K562 (cell line): ENCODE measurements around the gene ERF.

Experiments used
- CREB1 ChIP-seq, 2 experiments: sonication (generic) in 1 of 2; formaldehyde crosslinking in 1 of 2; IDR thresholded peaks; 2 replicates each; pipeline versions ENCODE4 v1.6.1 to v1.8.0; 2012 to 2022; ENCODE audit warnings: inconsistent platforms in 1 of 2, mild to moderate bottlenecking in 1 of 2, missing genetic modification reagents in 1 of 2, moderate library complexity in 1 of 2
- FOXK1 ChIP-seq: sonication (generic); formaldehyde crosslinking; IDR thresholded peaks from 2 replicates; pipeline ENCODE4 v1.8.0; 2022; ENCODE audit warnings: missing genetic modification reagents, mild to moderate bottlenecking, borderline replicate concordance
- HMG20A ChIP-seq: fragments of 450-650 bp; formaldehyde crosslinking; conservative IDR thresholded peaks from 2 replicates; pipeline ENCODE4 v1.4.0; 2020; ENCODE audit warnings: mild to moderate bottlenecking, mixed read lengths
- MEF2A ChIP-seq: IDR thresholded peaks from 2 replicates; pipeline ENCODE4 v1.6.1; 2011; ENCODE audit warnings: low read depth, mild to moderate bottlenecking, low read length, moderate library complexity; ENCODE audit not compliant: control insufficient read depth
- NFRKB ChIP-seq: fragments of 450-650 bp; IDR thresholded peaks from 2 replicates; pipeline ENCODE4 v1.6.1; 2016; ENCODE audit warnings: low read depth
- RCOR1 ChIP-seq, 2 experiments: IDR thresholded peaks; 2 replicates each; pipeline ENCODE4 v1.6.1; 2012; ENCODE audit warnings: low read depth in 2 of 2, low read length in 2 of 2, borderline replicate concordance in 1 of 2, improper control_type of control experiment in 1 of 2
- TAF1 ChIP-seq: IDR thresholded peaks from 2 replicates; pipeline ENCODE4 v1.6.1; 2011; ENCODE audit warnings: mild to moderate bottlenecking, low read length, moderate library complexity; ENCODE audit not compliant: insufficient read depth, control insufficient read depth, severe bottlenecking; ENCODE audit errors: extremely low read depth
- TEAD1 ChIP-seq, 2 experiments: fragments of 450-650 bp in 1 of 2; sonication (generic) in 1 of 2; formaldehyde crosslinking; IDR thresholded peaks; 2 replicates each; pipeline versions ENCODE4 v1.4.0 to v1.8.0; 2020 to 2022; ENCODE audit warnings: mild to moderate bottlenecking in 2 of 2, missing genetic modification reagents in 1 of 2
- ZKSCAN1 ChIP-seq: fragments of 150-350 bp; IDR thresholded peaks from 2 replicates; pipeline ENCODE4 v1.6.1; 2016; ENCODE audit warnings: low read depth, low read length
- TF ChIP-seq, protein P1 (sequence below), 3 experiments: IDR thresholded peaks in 2 of 3; conservative IDR thresholded peaks in 1 of 3; 2 replicates each; pipeline ENCODE4 v1.5.1; 2011 to 2012; ENCODE audit warnings: low read length in 3 of 3, mild to moderate bottlenecking in 3 of 3, control low read depth in 2 of 3, improper control_type of control experiment in 1 of 3, inconsistent platforms in 1 of 3, low read depth in 1 of 3, mixed read lengths in 1 of 3, moderate library complexity in 1 of 3; ENCODE audit not compliant: insufficient read depth in 2 of 3

DNA sequence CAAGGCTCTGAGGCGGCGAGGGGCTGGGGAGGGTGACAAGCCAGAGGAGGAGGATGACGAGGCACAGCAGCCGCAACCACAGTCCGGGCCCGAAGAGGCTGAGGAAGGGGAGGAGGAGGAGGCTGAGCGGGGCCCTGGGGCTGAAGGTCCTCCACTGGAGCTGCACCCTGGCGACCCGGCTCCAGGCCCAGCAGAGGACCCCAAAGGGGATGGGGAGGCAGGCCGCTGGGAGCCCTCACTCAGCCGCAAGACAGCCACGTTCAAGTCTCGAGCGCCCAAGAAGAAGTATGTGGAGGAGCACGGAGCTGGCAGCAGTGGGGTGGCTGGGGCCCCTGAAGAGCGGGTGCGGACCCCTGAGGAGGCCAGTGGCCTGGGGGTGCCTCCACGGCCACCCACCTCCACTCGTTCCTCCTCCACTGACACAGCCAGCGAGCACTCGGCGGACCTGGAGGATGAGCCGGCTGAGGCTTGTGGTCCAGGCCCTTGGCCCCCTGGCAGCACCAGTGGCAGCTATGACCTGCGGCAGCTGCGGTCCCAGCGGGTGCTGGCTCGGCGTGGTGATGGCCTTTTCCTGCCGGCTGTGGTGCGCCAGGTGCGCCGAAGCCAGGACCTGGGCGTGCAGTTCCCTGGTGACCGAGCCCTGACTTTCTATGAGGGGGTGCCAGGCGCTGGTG, 17.1 kb upstream of the ERF start:
- TF ChIP-seq TAF1 (no peak), FOXK1 (CRISPR knock-in tag) (no peak), NFRKB (no peak), MEF2A (no peak), TEAD1 (CRISPR knock-in tag; IDR thresholded peaks at IDR 0.05) (no peak), RCOR1 (IDR thresholded peaks at IDR 0.05; ENCODE audit: borderline replicate concordance in 1 of 2, low read depth in 2 of 2, low read length in 2 of 2) (no peak), HMG20A (CRISPR knock-in tag) (no peak), CREB1 (IDR thresholded peaks at IDR 0.05) (no peak), CREB1 (CRISPR knock-in tag; IDR thresholded peaks at IDR 0.05) (no peak), ZKSCAN1 (no peak)
- TF ChIP-seq, protein P1, sequence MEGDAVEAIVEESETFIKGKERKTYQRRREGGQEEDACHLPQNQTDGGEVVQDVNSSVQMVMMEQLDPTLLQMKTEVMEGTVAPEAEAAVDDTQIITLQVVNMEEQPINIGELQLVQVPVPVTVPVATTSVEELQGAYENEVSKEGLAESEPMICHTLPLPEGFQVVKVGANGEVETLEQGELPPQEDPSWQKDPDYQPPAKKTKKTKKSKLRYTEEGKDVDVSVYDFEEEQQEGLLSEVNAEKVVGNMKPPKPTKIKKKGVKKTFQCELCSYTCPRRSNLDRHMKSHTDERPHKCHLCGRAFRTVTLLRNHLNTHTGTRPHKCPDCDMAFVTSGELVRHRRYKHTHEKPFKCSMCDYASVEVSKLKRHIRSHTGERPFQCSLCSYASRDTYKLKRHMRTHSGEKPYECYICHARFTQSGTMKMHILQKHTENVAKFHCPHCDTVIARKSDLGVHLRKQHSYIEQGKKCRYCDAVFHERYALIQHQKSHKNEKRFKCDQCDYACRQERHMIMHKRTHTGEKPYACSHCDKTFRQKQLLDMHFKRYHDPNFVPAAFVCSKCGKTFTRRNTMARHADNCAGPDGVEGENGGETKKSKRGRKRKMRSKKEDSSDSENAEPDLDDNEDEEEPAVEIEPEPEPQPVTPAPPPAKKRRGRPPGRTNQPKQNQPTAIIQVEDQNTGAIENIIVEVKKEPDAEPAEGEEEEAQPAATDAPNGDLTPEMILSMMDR (IDR thresholded peaks at IDR 0.05 in 2 of 3, conservative IDR thresholded peaks at IDR 0.05 in 1 of 3; ENCODE audit: insufficient read depth in 2 of 3, low read depth in 1 of 3, low read length in 3 of 3) = no peak
